Small intestine (tissue), 7 donors: ENCODE measurements around the gene PACSIN1. TPM values are rescaled to one million over a fixed set of nuclear protein-coding genes. Genes with fewer than 3 reads are reported as not detected.

Source experiments
- DNase-seq, 2 donors: peaks; one replicate each; pipeline versions ENCODE4 v3.0.0 to v3.0.0-alpha.2; 2013
- FAIRE-seq: peaks from 2 replicates; lab custom pipeline; 2012; peaks lifted over from hg19 to GRCh38; lab: Jason Lieb, UNC
- H3K27ac ChIP-seq, 3 donors: one replicate each; pipeline ENCODE4 v1.5.1; 2013; ENCODE audit warnings: low read length in 2 of 3, mild to moderate bottlenecking in 2 of 3, control low read depth in 1 of 3, inconsistent platforms in 1 of 3, low read depth in 1 of 3, moderate library complexity in 1 of 3
- H3K27me3 ChIP-seq, 3 donors: one replicate each; pipeline ENCODE4 v1.6.1; 2013; ENCODE audit warnings: low read length in 3 of 3, inconsistent platforms in 1 of 3; ENCODE audit not compliant: control insufficient read depth in 3 of 3, insufficient read depth in 3 of 3
- H3K36me3 ChIP-seq, 3 donors: one replicate each; pipeline ENCODE4 v1.6.1; 2013; ENCODE audit warnings: low read length in 3 of 3, inconsistent platforms in 1 of 3, low read depth in 1 of 3, mild to moderate bottlenecking in 1 of 3, moderate library complexity in 1 of 3; ENCODE audit not compliant: control insufficient read depth in 3 of 3, insufficient read depth in 2 of 3
- H3K4me1 ChIP-seq, 3 donors: one replicate each; pipeline ENCODE4 v1.6.1; 2013; ENCODE audit warnings: low read length in 2 of 3, inconsistent platforms in 1 of 3, low read depth in 1 of 3, mild to moderate bottlenecking in 1 of 3, moderate library complexity in 1 of 3; ENCODE audit not compliant: control insufficient read depth in 3 of 3, insufficient read depth in 2 of 3
- H3K4me3 ChIP-seq, 3 donors: one replicate each; pipeline ENCODE4 v1.5.1; 2013; ENCODE audit warnings: low read length in 3 of 3, control low read depth in 1 of 3, inconsistent platforms in 1 of 3, low read depth in 1 of 3, mild to moderate bottlenecking in 1 of 3, moderate library complexity in 1 of 3
- H3K9me3 ChIP-seq, 2 donors: one replicate each; pipeline ENCODE4 v1.6.1; 2013; ENCODE audit warnings: low read depth in 1 of 2, low read length in 1 of 2; ENCODE audit not compliant: control insufficient read depth in 2 of 2, insufficient read depth in 1 of 2
- WGBS, 3 donors: extraction: QIAGEN DNeasy Blood & Tissue Kit; methylation state at CpG; one replicate each; pipeline ENCODE4 v1.1.7; 2013; 5-methylcytosine and 5-hydroxymethylcytosine counted together
- polyA plus RNA-seq, 4 donors: library from polyadenylated mRNA; stranded (reverse) in 3 of 4; unstranded in 1 of 4; fragments of 200-250 nt in 3 of 4; fragments of 120-200 nt in 1 of 4; gene quantifications; one replicate each; pipeline versions ENCODE4 v1.2.1 to v1.2.3, GENCODE V29; 2013
- donor health status: healthy with polysubstance abuse.
- donor health status: control.
- donor health status: control.
- donor health status: Bipolar disorder and iron deficiency.
- donor health status: healthy.

PACSIN1 gene
- polyA plus RNA-seq, 4 donors: 0.19 to 1.6 TPM; not detected in 2

DNA sequence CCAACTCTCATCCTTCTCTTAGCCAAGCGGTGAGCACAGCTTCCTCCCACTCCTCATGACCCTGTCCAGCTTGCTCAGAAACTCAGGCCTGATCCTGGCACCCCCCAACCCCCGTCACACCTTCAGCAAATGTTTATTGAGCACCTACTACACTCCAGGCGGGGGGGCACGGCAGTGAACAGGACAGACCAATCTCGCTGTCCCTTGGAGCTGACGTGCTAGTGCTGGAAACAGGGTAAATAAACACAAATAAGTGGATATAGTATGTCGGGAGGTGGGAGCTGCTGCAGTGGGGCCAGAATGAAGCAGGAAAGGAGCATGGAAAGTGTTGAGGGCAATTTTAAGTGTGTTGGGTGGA is 97.6 kb downstream of the PACSIN1 start:
- Histone ChIP-seq H3K4me1 (peaks cover 0 to 7% (median 0%) of the 10 kb centered on the region in 3 donors), H3K9me3 (peaks cover 0 to 3% of the 10 kb centered on the region in 2 donors), H3K27me3 (no peaks in the 10 kb centered on the region), H3K36me3 (no peaks in the 10 kb centered on the region), H3K27ac (no peak overlapping the region), H3K4me3 (no peak overlapping the region)
- no peak for FAIRE-seq
- no peak for DNase-seq
- 74 to 79% (median 76%) methylated on average over 7 of the region's 7 CpGs for WGBS, 3 donors

DNA sequence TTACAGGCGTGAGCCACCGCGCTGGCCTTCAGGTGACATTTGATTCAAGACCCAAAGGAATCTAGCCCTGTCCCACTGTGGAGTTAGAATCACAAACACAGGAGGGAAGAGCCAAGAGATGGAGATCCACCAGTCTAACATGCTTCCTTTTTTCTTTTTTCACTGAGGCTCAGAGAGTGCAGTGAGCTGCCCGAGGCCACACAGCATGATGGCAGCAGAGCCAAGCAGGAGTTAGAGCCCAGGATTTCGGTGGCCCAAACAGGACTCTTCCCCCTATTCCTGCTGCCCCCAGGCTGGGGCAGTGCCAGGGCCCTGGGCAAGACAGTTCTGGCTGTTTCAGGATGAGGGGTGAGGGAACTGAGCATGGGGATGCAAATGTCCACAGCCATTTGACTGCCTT is 98.3 kb downstream of the PACSIN1 start:
- DNase-seq: no peak
- no peaks in the 10 kb centered on the region for H3K36me3 ChIP-seq
- no peak for FAIRE-seq
- peaks cover 0 to 7% (median 0%) of the 10 kb centered on the region in 3 donors for H3K4me1 ChIP-seq
- H3K27ac ChIP-seq: no peak overlapping the region
- H3K27me3 ChIP-seq: no peaks in the 10 kb centered on the region
- no peaks in the 10 kb centered on the region for H3K9me3 ChIP-seq
- no peak overlapping the region for H3K4me3 ChIP-seq
- 85 to 95% (median 94%) methylated on average over 5 of the region's 5 CpGs for WGBS, 3 donors

DNA sequence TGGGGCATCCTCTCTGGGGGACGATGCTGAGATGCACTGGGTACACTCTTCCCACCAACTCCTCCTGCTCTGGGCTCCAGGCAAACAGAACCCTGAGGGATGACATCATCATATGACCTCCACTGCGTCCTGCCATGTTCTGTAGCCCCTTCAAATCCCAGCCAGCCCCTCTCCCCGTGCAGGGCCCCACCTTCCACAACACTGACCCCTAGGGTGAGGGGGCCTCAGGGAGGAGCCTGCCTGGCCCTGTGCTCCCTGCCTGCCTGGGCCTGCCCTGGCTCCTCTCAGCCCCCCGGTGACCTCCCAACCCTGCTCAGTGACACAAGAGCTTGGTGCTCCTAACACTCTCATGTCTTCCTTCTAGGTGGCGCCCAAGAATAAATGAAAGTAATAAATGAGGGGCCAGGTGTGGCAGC is 99.9 kb downstream of the PACSIN1 start:
- H3K4me1 ChIP-seq: peaks cover 0 to 3% (median 0%) of the 10 kb centered on the region in 3 donors
- 53 to 57% (median 55%) methylated on average over 5 of the region's 5 CpGs for WGBS, 3 donors
- no peaks in the 10 kb centered on the region for H3K9me3 ChIP-seq
- H3K27ac ChIP-seq: no peak overlapping the region
- FAIRE-seq (no peak), DNase-seq (no peak)
- no peaks in the 10 kb centered on the region for H3K36me3 ChIP-seq
- no peak overlapping the region for H3K4me3 ChIP-seq
- no peaks in the 10 kb centered on the region for H3K27me3 ChIP-seq

DNA sequence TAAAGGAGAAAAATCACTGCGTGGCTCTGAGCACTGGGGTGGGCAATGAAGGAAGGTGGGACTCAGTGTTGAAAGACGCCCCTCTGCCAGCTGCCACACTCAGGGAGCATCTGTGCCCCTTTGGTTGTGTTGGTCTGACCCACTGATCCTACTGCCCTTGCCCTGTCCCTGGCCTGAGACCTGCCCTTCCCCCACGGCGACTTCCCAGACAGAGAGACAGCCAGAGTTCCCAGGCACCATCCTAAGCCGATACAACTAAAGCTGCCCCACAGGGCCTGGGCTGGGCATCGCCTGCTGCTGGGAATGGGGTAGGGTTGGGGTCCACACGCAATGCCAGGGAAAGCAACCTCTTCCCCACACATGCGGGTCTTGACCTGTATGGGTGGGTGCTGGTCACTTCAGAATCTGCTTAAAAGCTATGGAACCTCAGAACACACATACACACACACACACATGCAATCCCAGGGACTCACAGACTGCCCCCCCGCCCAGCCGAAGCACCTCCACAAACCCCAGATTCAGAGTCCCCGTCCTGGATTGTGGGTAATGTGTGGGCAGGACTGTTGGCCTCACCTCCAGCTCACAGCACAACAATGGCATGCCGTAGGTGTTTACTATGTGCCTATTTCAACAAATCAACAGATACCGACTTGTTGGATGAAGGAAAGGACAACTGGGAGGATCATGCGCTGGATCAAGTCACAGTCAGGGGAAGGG is 101.1 kb downstream of the PACSIN1 start:
- Histone ChIP-seq H3K27ac (no peak overlapping the region), H3K36me3 (no peaks in the 10 kb centered on the region), H3K9me3 (no peaks in the 10 kb centered on the region), H3K4me1 (no peaks in the 10 kb centered on the region), H3K27me3 (peaks cover 0 to 2% (median 0%) of the 10 kb centered on the region in 3 donors), H3K4me3 (no peak overlapping the region)
- DNase-seq: no peak
- FAIRE-seq: no peak
- WGBS, 3 donors: 79 to 88% (median 84%) methylated on average over 14 of the region's 14 CpGs

DNA sequence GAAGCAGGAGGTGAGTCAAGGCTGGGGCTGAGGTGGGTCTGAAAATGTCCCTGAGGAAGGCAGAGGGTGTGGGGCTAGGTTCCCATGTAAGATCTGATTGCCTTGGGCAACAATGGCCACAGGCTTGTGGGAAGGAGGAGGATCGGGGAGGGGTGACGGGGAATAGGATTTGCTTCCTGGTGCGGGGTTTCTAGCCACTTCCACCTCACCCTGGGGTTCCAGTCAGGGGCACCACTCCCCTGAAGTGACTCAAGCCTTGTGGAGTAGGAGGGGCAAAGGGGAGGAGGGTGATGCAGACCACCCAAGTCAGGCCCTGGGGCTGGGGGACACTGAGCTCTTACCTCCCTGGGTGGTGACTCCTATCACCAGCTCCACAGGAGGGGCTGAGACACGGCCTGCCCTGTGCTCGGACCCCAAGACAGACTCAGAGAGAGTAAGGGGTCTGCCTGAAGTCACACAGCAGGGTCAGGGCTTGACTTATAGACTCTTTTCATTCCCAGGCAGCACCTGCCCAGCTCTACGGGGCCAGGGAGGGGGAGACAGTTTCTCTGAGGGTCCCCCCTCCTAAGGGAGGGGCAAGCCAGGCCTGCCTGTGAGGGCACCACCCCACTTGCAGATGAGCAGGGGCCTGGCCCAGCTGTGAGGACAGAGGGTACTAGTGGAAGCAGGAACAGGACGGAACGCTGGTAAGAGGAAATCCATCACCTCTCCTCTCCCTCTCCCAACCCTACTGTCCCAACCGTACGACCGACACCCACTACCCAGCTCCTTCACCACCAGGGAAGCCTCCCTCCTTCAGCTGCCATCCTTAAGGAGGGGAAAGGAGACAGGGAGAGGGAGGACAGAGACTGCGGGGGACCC is 102.7 kb downstream of the PACSIN1 start:
- no peak for FAIRE-seq

DNA sequence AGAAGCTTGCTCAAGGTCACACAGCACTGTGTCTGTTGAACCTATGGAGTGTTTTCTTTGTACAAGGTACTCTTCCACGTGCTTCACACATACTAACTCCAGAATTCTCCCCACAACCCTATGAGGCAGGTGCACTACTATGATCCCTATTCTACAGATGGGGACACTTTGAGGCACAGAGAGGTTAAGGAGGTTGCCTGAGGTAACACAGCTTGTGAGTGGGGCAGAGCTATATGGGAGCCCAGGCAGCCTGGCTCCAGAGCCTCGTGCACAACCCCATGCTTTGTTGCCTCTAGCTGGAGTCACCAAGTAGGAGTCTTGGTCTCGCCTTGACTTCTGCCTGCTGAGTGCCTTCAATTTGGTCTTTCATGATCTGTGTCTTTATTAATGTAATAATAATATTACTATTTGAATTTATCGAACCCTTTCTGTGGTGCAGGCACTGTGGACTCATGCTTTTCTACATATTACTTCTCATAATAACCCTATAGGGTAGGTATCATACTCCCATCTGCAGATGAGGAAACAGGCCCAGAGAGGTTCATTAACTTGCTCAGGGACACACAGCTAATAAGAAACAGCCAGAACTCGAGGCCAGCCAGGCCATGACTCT is 103.6 kb downstream of the PACSIN1 start:
- Histone ChIP-seq H3K36me3 (no peaks in the 10 kb centered on the region), H3K9me3 (no peaks in the 10 kb centered on the region), H3K4me1 (peaks cover 0 to 5% (median 0%) of the 10 kb centered on the region in 3 donors), H3K27ac (no peak overlapping the region), H3K4me3 (no peak overlapping the region), H3K27me3 (peaks cover 0 to 2% (median 0%) of the 10 kb centered on the region in 3 donors)
- FAIRE-seq (no peak), DNase-seq (no peak)
- WGBS, 3 donors: 51 to 78% (median 56%) methylated on average over 5 of the region's 5 CpGs

More for the DNA sequence above, 102.7 kb downstream of the PACSIN1 start:
- no peaks in the 10 kb centered on the region for H3K4me1 ChIP-seq
- H3K27me3 ChIP-seq: peaks cover 0 to 2% (median 0%) of the 10 kb centered on the region in 3 donors
- DNase-seq: no peak
- H3K36me3 ChIP-seq: no peaks in the 10 kb centered on the region
- H3K9me3 ChIP-seq: no peaks in the 10 kb centered on the region
- H3K27ac ChIP-seq: no peak overlapping the region
- 55 to 65% (median 58%) methylated on average over 12 of the region's 12 CpGs for WGBS, 3 donors
- no peak overlapping the region for H3K4me3 ChIP-seq

DNA sequence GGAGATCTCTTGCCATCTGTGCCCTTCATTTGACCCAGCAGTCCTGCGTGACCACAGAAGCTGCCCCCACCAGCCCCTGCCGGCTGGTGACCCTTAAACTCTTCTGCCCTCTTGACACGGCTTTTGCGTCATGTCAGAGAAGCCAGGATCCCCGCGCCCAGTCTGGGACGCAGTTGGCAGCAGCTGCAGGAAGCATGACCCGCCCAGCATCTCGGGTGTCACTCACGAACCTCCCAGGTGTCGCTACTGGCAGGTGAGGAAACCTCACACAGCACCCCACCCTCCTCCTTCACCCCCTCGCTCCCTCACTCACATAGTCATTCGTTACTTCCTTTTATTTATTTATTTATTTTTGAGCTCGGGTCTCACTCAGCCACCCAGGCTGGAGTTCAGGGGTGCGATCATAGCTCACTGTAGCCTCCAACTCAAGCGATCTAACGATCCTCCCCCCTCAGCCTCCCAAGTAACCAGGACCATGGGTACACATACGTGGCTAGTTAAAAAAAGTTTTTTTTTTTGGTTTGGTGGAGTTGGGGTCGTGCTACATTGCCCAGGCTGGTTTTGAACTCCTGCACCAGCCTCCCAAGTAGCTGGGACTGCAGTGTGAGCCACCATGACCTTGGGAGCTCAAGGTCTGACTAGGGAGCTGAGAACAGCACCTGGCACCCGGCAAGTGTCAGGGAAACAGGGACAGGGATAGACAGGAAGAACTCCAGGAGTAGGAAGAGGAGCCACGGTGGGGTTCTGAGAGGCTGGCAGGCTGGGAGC is 104.4 kb downstream of the PACSIN1 start:
- WGBS, 3 donors: 24 to 58% (median 41%) methylated on average over 21 of the region's 21 CpGs
- no peaks in the 10 kb centered on the region for H3K9me3 ChIP-seq
- no peak overlapping the region for H3K27ac ChIP-seq
- no peak for FAIRE-seq
- H3K4me3 ChIP-seq: no peak overlapping the region
- DNase-seq: peak in 1 of 2 donors; percentile 57
- H3K27me3 ChIP-seq: peaks cover 0 to 2% (median 0%) of the 10 kb centered on the region in 3 donors
- peaks cover 0 to 5% (median 0%) of the 10 kb centered on the region in 3 donors for H3K4me1 ChIP-seq
- no peaks in the 10 kb centered on the region for H3K36me3 ChIP-seq
